PC-9 (cell line): Measurements from ENCODE around the gene PAN3.

Source experiments
- CTCF ChIP-seq: fragments of 200-600 bp; sonication (generic); conservative IDR thresholded peaks from 2 replicates; pipeline ENCODE4 v1.6.1; 2017; ENCODE audit warnings: mixed run types, antibody characterized with exemption, mild to moderate bottlenecking, moderate library complexity
- EZH2 ChIP-seq: fragments of 200-600 bp; sonication (generic); IDR thresholded peaks from 2 replicates; pipeline ENCODE4 v1.8.0; 2017; ENCODE audit warnings: antibody characterized with exemption, low read depth

GRCh38 chr13:28250542-28250941 is 112.2 kb downstream of the PAN3 start:
- no peak for TF ChIP-seq CTCF
- TF ChIP-seq EZH2 = no peak
